IMR-90 (cell line): ENCODE results near the gene GABRA4. TPM values are rescaled to one million over a fixed set of nuclear protein-coding genes. Genes with fewer than 3 reads are reported as not detected.

Source experiments
- ATAC-seq: fragments of 200-7000 bp; cut with Tn5 transposase; 2 replicates; pipeline ENCODE4 v1.9.1; 2020; ENCODE audit warnings: low read depth, mild to moderate bottlenecking, moderate library complexity
- BruUV-seq: library from RNA; stranded (reverse); fragments of 400-500 nt; replicated peaks from 2 replicates; lab custom pipeline; 2021; lab: Mats Ljungman, UMichigan
- CTCF ChIA-PET: fragments of 300-600 bp; formaldehyde crosslinking; extraction: SDS; loops from one replicate; lab custom pipeline; 2021; ENCODE audit warnings: antibody characterized with exemption; lab: Yijun Ruan, JAX
- POLR2A ChIA-PET: fragments of 300-600 bp; sonication (Branson Sonifier 250); formaldehyde crosslinking; loops from one replicate; lab custom pipeline; 2022; ENCODE audit warnings: antibody characterized with exemption; ENCODE audit not compliant: unreplicated experiment; lab: Charles Lee
- DNase-seq: peaks from one replicate; pipeline ENCODE4 v3.0.0; 2013
- H2AFZ ChIP-seq: replicated peaks from 2 replicates; pipeline ENCODE3; 2013; ENCODE audit warnings: low read length, mild to moderate bottlenecking; ENCODE audit not compliant: poor library complexity
- H2AK5ac ChIP-seq: 2 replicates; pipeline ENCODE4 v1.6.1; 2013; ENCODE audit warnings: low read depth, low read length, inconsistent platforms
- H2AK9ac ChIP-seq: replicated peaks from 2 replicates; pipeline ENCODE3; 2013; ENCODE audit warnings: mild to moderate bottlenecking, low read depth, low read length, moderate library complexity; ENCODE audit not compliant: poor library complexity
- H2BK120ac ChIP-seq: 2 replicates; pipeline ENCODE4 v1.6.1; 2013; ENCODE audit warnings: low read depth, low read length, inconsistent platforms
- H2BK15ac ChIP-seq: 3 replicates; pipeline ENCODE4 v1.6.1; 2013; ENCODE audit warnings: low read depth, low read length, inconsistent platforms
- H2BK20ac ChIP-seq: 2 replicates; pipeline ENCODE4 v1.6.1; 2013; ENCODE audit warnings: low read depth, mild to moderate bottlenecking, inconsistent platforms, low read length, moderate library complexity
- H2BK5ac ChIP-seq: 2 replicates; pipeline ENCODE4 v1.6.1; 2013; ENCODE audit warnings: mild to moderate bottlenecking, low read depth, low read length, inconsistent platforms; ENCODE audit not compliant: poor library complexity, severe bottlenecking
- H3K14ac ChIP-seq: replicated peaks from 2 replicates; pipeline ENCODE4 v1.6.1; 2013; ENCODE audit warnings: low read depth, low read length, inconsistent platforms
- H3K18ac ChIP-seq: 2 replicates; pipeline ENCODE4 v1.6.1; 2013; ENCODE audit warnings: low read depth, low read length, control low read depth
- H3K23ac ChIP-seq: 2 replicates; pipeline ENCODE4 v1.6.1; 2013; ENCODE audit warnings: low read depth, low read length, inconsistent platforms
- H3K27ac ChIP-seq: 2 replicates; pipeline ENCODE4 v1.5.1; 2013; ENCODE audit warnings: mild to moderate bottlenecking, control low read depth, low read length; ENCODE audit not compliant: insufficient read depth
- H3K27me3 ChIP-seq: 2 replicates; pipeline ENCODE4 v1.6.1; 2013; ENCODE audit warnings: low read length; ENCODE audit not compliant: control insufficient read depth, insufficient read depth
- H3K36me3 ChIP-seq: 2 replicates; pipeline ENCODE4 v1.6.1; 2013; ENCODE audit warnings: low read length, mixed read lengths; ENCODE audit not compliant: control insufficient read depth, insufficient read depth
- H3K4ac ChIP-seq: 2 replicates; pipeline ENCODE4 v1.6.1; 2013; ENCODE audit warnings: low read depth, low read length, inconsistent platforms
- H3K4me1 ChIP-seq: 2 replicates; pipeline ENCODE4 v1.6.1; 2013; ENCODE audit warnings: low read length, mixed read lengths; ENCODE audit not compliant: control insufficient read depth, insufficient read depth
- H3K4me2 ChIP-seq: 2 replicates; pipeline ENCODE4 v1.6.1; 2013; ENCODE audit warnings: low read depth, mild to moderate bottlenecking, control low read depth, low read length, moderate library complexity
- H3K4me3 ChIP-seq: 2 replicates; pipeline ENCODE4 v1.5.1; 2013; ENCODE audit warnings: low read depth, mild to moderate bottlenecking, control low read depth, low read length, moderate library complexity; ENCODE audit not compliant: insufficient read depth
- H3K56ac ChIP-seq: 2 replicates; pipeline ENCODE4 v1.6.1; 2013; ENCODE audit warnings: low read length, inconsistent platforms; ENCODE audit not compliant: insufficient read depth; ENCODE audit errors: extremely low read depth
- H3K79me1 ChIP-seq, 2 experiments: 2 replicates each; pipeline ENCODE4 v1.6.1; 2013; ENCODE audit warnings: low read length in 2 of 2, inconsistent platforms in 1 of 2, low read depth in 1 of 2
- H3K9ac ChIP-seq: 2 replicates; pipeline ENCODE4 v1.6.1; 2013; ENCODE audit warnings: low read depth, low read length, control low read depth
- H3K9me1 ChIP-seq: 2 replicates; pipeline ENCODE4 v1.6.1; 2013; ENCODE audit warnings: low read length, inconsistent platforms; ENCODE audit not compliant: insufficient read depth
- H3K9me3 ChIP-seq: 2 replicates; pipeline ENCODE4 v1.6.1; 2013; ENCODE audit warnings: low read length; ENCODE audit not compliant: control insufficient read depth, insufficient read depth
- H4K20me1 ChIP-seq: 2 replicates; pipeline ENCODE4 v1.6.1; 2013; ENCODE audit warnings: low read length, inconsistent platforms; ENCODE audit not compliant: insufficient read depth
- H4K5ac ChIP-seq: 2 replicates; pipeline ENCODE4 v1.6.1; 2013; ENCODE audit warnings: mild to moderate bottlenecking, low read depth, low read length, control low read depth
- H4K8ac ChIP-seq, 2 experiments: 2 replicates each; pipeline ENCODE4 v1.6.1; 2013; ENCODE audit warnings: low read depth in 2 of 2, low read length in 2 of 2, control low read depth in 1 of 2, inconsistent platforms in 1 of 2
- H4K91ac ChIP-seq: 2 replicates; pipeline ENCODE4 v1.6.1; 2013; ENCODE audit warnings: low read depth, low read length, inconsistent platforms; ENCODE audit not compliant: insufficient read depth
- CHD1 ChIP-seq: IDR thresholded peaks from 2 replicates; pipeline ENCODE4 v1.6.1; 2012; ENCODE audit warnings: low read depth, low read length, improper control_type of control experiment
- ELK1 ChIP-seq: fragments of 150-350 bp; IDR thresholded peaks from 2 replicates; pipeline ENCODE4 v1.6.1; 2016; ENCODE audit warnings: low read depth, mild to moderate bottlenecking, low read length, moderate library complexity, borderline replicate concordance
- FOS ChIP-seq: fragments of 150-350 bp; IDR thresholded peaks from 2 replicates; pipeline ENCODE4 v1.6.1; 2016; ENCODE audit warnings: low read depth, low read length
- MAFK ChIP-seq: IDR thresholded peaks from 2 replicates; pipeline ENCODE4 v1.6.1; 2012; ENCODE audit warnings: low read depth, low read length, improper control_type of control experiment
- MXI1 ChIP-seq: IDR thresholded peaks from 2 replicates; pipeline ENCODE4 v1.6.1; 2012; ENCODE audit warnings: low read depth, mild to moderate bottlenecking, low read length, moderate library complexity, borderline replicate concordance
- POLR2A ChIP-seq: IDR thresholded peaks from 2 replicates; pipeline ENCODE4 v1.6.1; 2012; ENCODE audit warnings: mild to moderate bottlenecking, low read depth, low read length
- SMC3 ChIP-seq: fragments of 150-350 bp; IDR thresholded peaks from 2 replicates; pipeline ENCODE4 v1.6.1; 2016; ENCODE audit warnings: low read depth, mild to moderate bottlenecking, antibody characterized with exemption, low read length, moderate library complexity
- WGBS, 2 experiments: methylation state at CpG; one replicate each; pipeline versions ENCODE4 v1.1.5 to v1.1.7; 2013; ENCODE audit warnings: missing lambda C conversion rate in 2 of 2; ENCODE audit not compliant: insufficient read length in 1 of 2; ENCODE audit errors: extremely low coverage in 2 of 2; 5-methylcytosine and 5-hydroxymethylcytosine counted together
- dilution Hi-C: fragments of 300-500 bp; cut with HindIII; formaldehyde crosslinking; loops from one replicate; pipeline ENCODE4 v1.14.3; 2018; ENCODE audit warnings: low sequenced_read_pairs; ENCODE audit not compliant: unreplicated experiment
- in situ Hi-C: fragments of 300-500 bp; cut with MboI; formaldehyde crosslinking; loops from 3 replicates; pipeline ENCODE4 v1.14.3; 2019; ENCODE audit warnings: low sequenced_read_pairs, inconsistent platforms, mixed read lengths
- intact Hi-C: fragments of 100-400 bp; cut with micrococcal nuclease; formaldehyde crosslinking; loops from 2 replicates; pipeline ENCODE4 v1.10.0; 2022
- polyA plus RNA-seq, 3 experiments: library from polyadenylated mRNA; depleted of rRNA; stranded (reverse); fragments of >200 nt; gene quantifications; 2 replicates each; pipeline ENCODE4 v1.2.3, GENCODE V29; 2012; ENCODE audit warnings: low replicate concordance in 1 of 3
- total RNA-seq: library from RNA; depleted of rRNA; stranded (reverse); fragments of >200 nt; gene quantifications from 2 replicates; pipeline ENCODE4 v1.2.3, GENCODE V29; 2012

Gene GABRA4
- total and polyA plus RNA-seq, 2 of the 4 experiments (the other 2 are of a cell fraction): 1.1 to 1.8 TPM

GRCh38 chr4:46930891-46931290 lies 62.5 kb downstream of the GABRA4 start:
- BruUV-seq: no TSS peak
- H2AK5ac ChIP-seq: no peak overlapping the region
- ATAC-seq (no peak), DNase-seq (no peak)
- ChIA-PET CTCF (no interaction called here), POLR2A (no interaction called here)
- H2BK15ac ChIP-seq: no peak overlapping the region
- no peaks in the 10 kb centered on the region for H4K20me1 ChIP-seq
- no peak overlapping the region for H3K4me3 ChIP-seq
- H3K4me2 ChIP-seq: no peak overlapping the region
- intact Hi-C loops (loop anchor here (5.0 kb wide), 2 partner anchors 89 to 631 kb away; no protein-coding TSS in a partner anchor), in situ Hi-C loops (loop anchor here (5.0 to 25.0 kb wide), 3 partner anchors 191 to 631 kb away; no protein-coding TSS in a partner anchor), dilution Hi-C loops (no loop called here)
- H3K9me1 ChIP-seq: no peaks in the 10 kb centered on the region
- no peaks in the 10 kb centered on the region for H3K27me3 ChIP-seq
- no peak overlapping the region for H4K91ac ChIP-seq
- no peak overlapping the region for H2AFZ ChIP-seq
- no peak overlapping the region for H2BK120ac ChIP-seq
- H3K9me3 ChIP-seq: no peaks in the 10 kb centered on the region
- H3K56ac ChIP-seq: no peak overlapping the region
- H2AK9ac ChIP-seq: no peak overlapping the region
- no peak overlapping the region for H3K14ac ChIP-seq
- no peak overlapping the region for H3K27ac ChIP-seq
- no peak overlapping the region for H3K4ac ChIP-seq
- H3K18ac ChIP-seq: no peak overlapping the region
- no peak overlapping the region for H2BK5ac ChIP-seq
- peaks cover 1% of the 10 kb centered on the region; the same call in 1 of the 2 replicates for H3K4me1 ChIP-seq
- H3K23ac ChIP-seq: no peak overlapping the region
- no CpG with 5 or more reads among the region's 3 CpGs for WGBS, 2 experiments
- no peak overlapping the region for H2BK20ac ChIP-seq
- no peaks in the 10 kb centered on the region for H3K79me1 ChIP-seq
- no peak for TF ChIP-seq POLR2A
- TF ChIP-seq MAFK: no peak
- no peak for TF ChIP-seq SMC3
- no peak for TF ChIP-seq CHD1
- no peak for TF ChIP-seq MXI1
- no peak for TF ChIP-seq FOS
- no peak for TF ChIP-seq ELK1
- no peak overlapping the region for H3K9ac ChIP-seq
- H4K5ac ChIP-seq: no peak overlapping the region
- H4K8ac ChIP-seq: no peak overlapping the region
- no peaks in the 10 kb centered on the region for H3K36me3 ChIP-seq
